ENCODE data around the gene CFAP92. TPM values are rescaled to one million over a fixed set of nuclear protein-coding genes. Genes with fewer than 3 reads are reported as not detected.
A peak's percentile ranks its signal among the peaks of the same experiment; 100 is the strongest.
"Not testable (repeated sequence)": the region's sequence is repeated elsewhere in the genome, so short reads cannot be mapped to it uniquely, and the experiment has no call there.

Gene CFAP92
- total and polyA plus RNA-seq, 7 experiments from 2014 or later: 0.10 to 1.4 (median 0.46) TPM

- ATAC-seq (no peak), DNase-seq (no peak)
- no peak overlapping the region for H3K27ac Mint-ChIP-seq
- CTCF ChIA-PET: interaction anchor here (0.5 to 0.6 kb wide), 2 partner anchors 48 to 412 kb away, joined by 3 to 5 read pairs; no protein-coding TSS in a partner anchor
- H3K9me3 ChIP-seq (ENCODE audit: control insufficient read depth in 2 of 3, low read length in 3 of 3): no peaks in the 10 kb centered on the region
- H3K27ac ChIP-seq (ENCODE audit: low read depth, low read length): no peak overlapping the region
- intact Hi-C loops (cut with micrococcal nuclease): no loop called here
- no peak overlapping the region for H3K4me3 ChIP-seq (ENCODE audit: low read length)
- peaks cover 11 to 24% (median 16%) of the 10 kb centered on the region in 7 donors for H3K4me1 Mint-ChIP-seq
- H3K36me3 ChIP-seq (ENCODE audit: control insufficient read depth in 2 of 3, insufficient read depth in 3 of 3, low read length in 3 of 3): no peaks in the 10 kb centered on the region
- H3K9me3 Mint-ChIP-seq: no peaks in the 10 kb centered on the region
- H3K27me3 ChIP-seq (ENCODE audit: control insufficient read depth in 2 of 2, insufficient read depth in 2 of 2, low read length in 2 of 2): no peaks in the 10 kb centered on the region
- H3K4me3 Mint-ChIP-seq: no peak overlapping the region
- POLR2A ChIA-PET: no interaction called here
- H3K27me3 Mint-ChIP-seq: peaks cover 0 to 4% (median 0%) of the 10 kb centered on the region in 5 donors
- peaks cover 0 to 18% of the 10 kb centered on the region in 2 donors for H3K4me1 ChIP-seq (ENCODE audit: control insufficient read depth in 2 of 2, insufficient read depth in 2 of 2, low read length in 2 of 2)
- no peaks in the 10 kb centered on the region for H3K36me3 Mint-ChIP-seq
These were observed 121.1 kb downstream of the CFAP92 start for GRCh38 chr3:128872744-128873143.

- ChIA-PET POLR2A (no interaction called here), CTCF (interaction anchor here (0.6 kb wide), 1 partner anchor 511 kb away, joined by 3 read pairs; no protein-coding TSS in a partner anchor)
- H3K4me3 ChIP-seq (ENCODE audit: low read length): no peak overlapping the region
These were observed 121.6 kb downstream of the CFAP92 start for GRCh38 chr3:128872282-128872681.

GRCh38 chr3:128870347-128870746 lies 123.5 kb downstream of the CFAP92 start:
- Histone ChIP-seq H3K4me3 (ENCODE audit: low read length) (no peak overlapping the region), H3K4me1 (ENCODE audit: control insufficient read depth in 2 of 2, insufficient read depth in 2 of 2, low read length in 2 of 2) (peaks cover 0 to 3% of the 10 kb centered on the region in 2 donors), H3K27ac (ENCODE audit: low read depth, low read length) (no peak overlapping the region), H3K27me3 (ENCODE audit: control insufficient read depth in 2 of 2, insufficient read depth in 2 of 2, low read length in 2 of 2) (no peaks in the 10 kb centered on the region), H3K9me3 (ENCODE audit: control insufficient read depth in 2 of 3, low read length in 3 of 3) (no peaks in the 10 kb centered on the region), H3K36me3 (ENCODE audit: control insufficient read depth in 2 of 3, insufficient read depth in 3 of 3, low read length in 3 of 3) (no peaks in the 10 kb centered on the region)
- intact Hi-C loops (cut with micrococcal nuclease): no loop called here
- no peak overlapping the region for H3K4me3 Mint-ChIP-seq
- ChIA-PET POLR2A (interaction anchor here (0.6 kb wide), 1 partner anchor 23 kb away, joined by 4 read pairs; no protein-coding TSS in a partner anchor), CTCF (interaction anchor here (0.6 to 0.8 kb wide), 2 partner anchors 53 to 179 kb away, joined by 3 read pairs; no protein-coding TSS in a partner anchor)
- H3K4me1 Mint-ChIP-seq: peaks cover 1 to 9% (median 4%) of the 10 kb centered on the region in 7 donors
- ATAC-seq: no peak
- H3K9me3 Mint-ChIP-seq: peaks cover 0 to 2% (median 0%) of the 10 kb centered on the region in 11 donors
- H3K27me3 Mint-ChIP-seq: peaks cover 0 to 4% (median 0%) of the 10 kb centered on the region in 5 donors
- no peak overlapping the region for H3K27ac Mint-ChIP-seq
- H3K36me3 Mint-ChIP-seq: no peaks in the 10 kb centered on the region
- DNase-seq: no peak

More at GRCh38 chr3:128872282-128872681, 121.6 kb downstream of the CFAP92 start:
- no peaks in the 10 kb centered on the region for H3K36me3 Mint-ChIP-seq
- H3K4me1 Mint-ChIP-seq: peaks cover 8 to 20% (median 12%) of the 10 kb centered on the region in 7 donors
- H3K4me3 Mint-ChIP-seq: no peak overlapping the region
- Histone ChIP-seq H3K4me1 (ENCODE audit: control insufficient read depth in 2 of 2, insufficient read depth in 2 of 2, low read length in 2 of 2) (peaks cover 0 to 13% of the 10 kb centered on the region in 2 donors), H3K27me3 (ENCODE audit: control insufficient read depth in 2 of 2, insufficient read depth in 2 of 2, low read length in 2 of 2) (no peaks in the 10 kb centered on the region), H3K27ac (ENCODE audit: low read depth, low read length) (no peak overlapping the region), H3K36me3 (ENCODE audit: control insufficient read depth in 2 of 3, insufficient read depth in 3 of 3, low read length in 3 of 3) (no peaks in the 10 kb centered on the region), H3K9me3 (ENCODE audit: control insufficient read depth in 2 of 3, low read length in 3 of 3) (no peaks in the 10 kb centered on the region)
- ATAC-seq (no peak), DNase-seq (no peak)
- no peak overlapping the region for H3K27ac Mint-ChIP-seq
- H3K9me3 Mint-ChIP-seq: no peaks in the 10 kb centered on the region
- intact Hi-C loops (cut with micrococcal nuclease): no loop called here
- H3K27me3 Mint-ChIP-seq: peaks cover 0 to 4% (median 0%) of the 10 kb centered on the region in 5 donors

GRCh38 chr3:128867200-128868125 lies 126.4 kb downstream of the CFAP92 start:
- Histone ChIP-seq H3K4me3 (ENCODE audit: low read length) (no peak overlapping the region), H3K27ac (ENCODE audit: low read depth, low read length) (no peak overlapping the region), H3K4me1 (ENCODE audit: control insufficient read depth in 2 of 2, insufficient read depth in 2 of 2, low read length in 2 of 2) (no peaks in the 10 kb centered on the region), H3K9me3 (ENCODE audit: control insufficient read depth in 2 of 3, low read length in 3 of 3) (no peaks in the 10 kb centered on the region), H3K36me3 (ENCODE audit: control insufficient read depth in 2 of 3, insufficient read depth in 3 of 3, low read length in 3 of 3) (no peaks in the 10 kb centered on the region), H3K27me3 (ENCODE audit: control insufficient read depth in 2 of 2, insufficient read depth in 2 of 2, low read length in 2 of 2) (no peaks in the 10 kb centered on the region)
- intact Hi-C loops (cut with micrococcal nuclease): no loop called here
- DNase-seq (no peak), ATAC-seq (no peak)
- ChIA-PET CTCF (no interaction called here), POLR2A (interaction anchor here (0.7 to 1.0 kb wide), 2 partner anchors 11 to 59 kb away, joined by 3 to 4 read pairs; no protein-coding TSS in a partner anchor)
- peaks cover 0 to 2% (median 0%) of the 10 kb centered on the region in 11 donors for H3K9me3 Mint-ChIP-seq
- H3K27ac Mint-ChIP-seq: no peak overlapping the region
- H3K4me3 Mint-ChIP-seq: no peak overlapping the region
- no peaks in the 10 kb centered on the region for H3K36me3 Mint-ChIP-seq
- peaks cover 0 to 6% (median 0%) of the 10 kb centered on the region in 7 donors for H3K4me1 Mint-ChIP-seq
- no peaks in the 10 kb centered on the region for H3K27me3 Mint-ChIP-seq

GRCh38 chr3:128864849-128865804 lies 128.7 kb downstream of the CFAP92 start:
- H3K4me1 Mint-ChIP-seq; CTCF ChIA-PET; DNase-seq; H3K4me1 ChIP-seq (ENCODE audit: control insufficient read depth in 2 of 2, insufficient read depth in 2 of 2, low read length in 2 of 2); H3K36me3 ChIP-seq (ENCODE audit: control insufficient read depth in 2 of 3, insufficient read depth in 3 of 3, low read length in 3 of 3); H3K4me3 Mint-ChIP-seq; ATAC-seq; intact Hi-C loops (cut with micrococcal nuclease); H3K4me3 ChIP-seq (ENCODE audit: low read length); H3K27me3 Mint-ChIP-seq; H3K27ac ChIP-seq (ENCODE audit: low read depth, low read length); H3K27me3 ChIP-seq (ENCODE audit: control insufficient read depth in 2 of 2, insufficient read depth in 2 of 2, low read length in 2 of 2): not testable (repeated sequence)
- H3K9me3 ChIP-seq (ENCODE audit: control insufficient read depth in 2 of 3, low read length in 3 of 3): peaks cover 0 to 14% (median 12%) of the 10 kb centered on the region in 3 experiments
- POLR2A ChIA-PET: interaction anchor here (0.7 kb wide), 1 partner anchor 210 kb away, joined by 3 read pairs; no protein-coding TSS in a partner anchor
- peak overlapping the region in 2 of 9 donors; percentile 20 to 59 for H3K27ac Mint-ChIP-seq
- H3K36me3 Mint-ChIP-seq: peaks cover 4 to 14% (median 6%) of the 10 kb centered on the region in 5 donors
- peaks cover 0 to 18% (median 9%) of the 10 kb centered on the region in 11 donors for H3K9me3 Mint-ChIP-seq

GRCh38 chr3:128864351-128864811 lies 129.5 kb downstream of the CFAP92 start:
- Histone ChIP-seq H3K9me3 (ENCODE audit: control insufficient read depth in 2 of 3, low read length in 3 of 3) (peaks cover 2 to 22% (median 19%) of the 10 kb centered on the region in 3 experiments), H3K4me3 (ENCODE audit: low read length) (no peak overlapping the region), H3K27ac (ENCODE audit: low read depth, low read length) (no peak overlapping the region), H3K36me3 (ENCODE audit: control insufficient read depth in 2 of 3, insufficient read depth in 3 of 3, low read length in 3 of 3) (no peaks in the 10 kb centered on the region), H3K4me1 (ENCODE audit: control insufficient read depth in 2 of 2, insufficient read depth in 2 of 2, low read length in 2 of 2) (no peaks in the 10 kb centered on the region), H3K27me3 (ENCODE audit: control insufficient read depth in 2 of 2, insufficient read depth in 2 of 2, low read length in 2 of 2) (no peaks in the 10 kb centered on the region)
- peaks cover 0 to 5% (median 0%) of the 10 kb centered on the region in 7 donors for H3K4me1 Mint-ChIP-seq
- intact Hi-C loops (cut with micrococcal nuclease): no loop called here
- peak overlapping the region in 2 of 9 donors; percentile 20 to 23 for H3K27ac Mint-ChIP-seq
- no peak overlapping the region for H3K4me3 Mint-ChIP-seq
- peaks cover 0 to 25% (median 15%) of the 10 kb centered on the region in 11 donors for H3K9me3 Mint-ChIP-seq
- CTCF ChIA-PET: no interaction called here
- DNase-seq (no peak), ATAC-seq (no peak)
- peaks cover 4 to 19% (median 8%) of the 10 kb centered on the region in 5 donors for H3K36me3 Mint-ChIP-seq
- H3K27me3 Mint-ChIP-seq: no peaks in the 10 kb centered on the region
- POLR2A ChIA-PET: interaction anchor here (0.7 to 0.8 kb wide), 2 partner anchors 210 to 385 kb away, joined by 3 read pairs; no protein-coding TSS in a partner anchor

Measured in naive thymus-derived CD4-positive, alpha-beta T cell (primary cell).